SK-N-SH treated with all-trans-retinoic acid at 6 μM for 48 hours (cell line): ENCODE measurements around the gene SEL1L.

Experiments used
- ATAC-seq: fragments of 200-7000 bp; cut with Tn5 transposase; 3 replicates; pipeline ENCODE4 v1.9.1; 2020; ENCODE audit warnings: mild to moderate bottlenecking, moderate library complexity
- ARNTL ChIP-seq: fragments of 450-650 bp; formaldehyde crosslinking; IDR thresholded peaks from 2 replicates; pipeline ENCODE4 v1.5.0; 2020; ENCODE audit warnings: low read depth, mild to moderate bottlenecking, moderate library complexity, borderline replicate concordance
- BACH2 ChIP-seq: fragments of 250-450 bp; sonication (Bioruptor Pico); IDR thresholded peaks from 2 replicates; pipeline ENCODE4 v1.9.0; 2021; ENCODE audit warnings: mild to moderate bottlenecking, borderline replicate concordance
- CREB5 ChIP-seq: fragments of 250-450 bp; sonication (Bioruptor Pico); IDR thresholded peaks from 2 replicates; pipeline ENCODE4 v1.5.1; 2020; ENCODE audit warnings: low read depth, mild to moderate bottlenecking, moderate library complexity
- CSDC2 ChIP-seq: fragments of 250-450 bp; sonication (Bioruptor Pico); IDR thresholded peaks from 2 replicates; pipeline ENCODE4 v1.5.0; 2020; ENCODE audit warnings: mild to moderate bottlenecking, moderate library complexity
- ESRRG ChIP-seq: fragments of 250-450 bp; sonication (Bioruptor Pico); IDR thresholded peaks from 2 replicates; pipeline ENCODE4 v1.6.1; 2021; ENCODE audit warnings: mild to moderate bottlenecking
- GLIS3 ChIP-seq: fragments of 250-450 bp; sonication (Bioruptor Pico); IDR thresholded peaks from 2 replicates; pipeline ENCODE4 v1.5.0; 2020; ENCODE audit warnings: mild to moderate bottlenecking, moderate library complexity
- ISL1 ChIP-seq: fragments of 250-450 bp; sonication (Bioruptor Pico); IDR thresholded peaks from 2 replicates; pipeline ENCODE4 v2.1.2; 2022; ENCODE audit warnings: mild to moderate bottlenecking, moderate library complexity
- OSR1 ChIP-seq: fragments of 250-450 bp; sonication (Bioruptor Pico); IDR thresholded peaks from 2 replicates; pipeline ENCODE4 v1.8.0; 2022; ENCODE audit warnings: moderate library complexity, mild to moderate bottlenecking, inconsistent platforms
- PPARA ChIP-seq: fragments of 250-450 bp; sonication (Bioruptor Pico); IDR thresholded peaks from 2 replicates; pipeline ENCODE4 v1.5.0; 2020; ENCODE audit warnings: mild to moderate bottlenecking, borderline replicate concordance
- RARB ChIP-seq: fragments of 250-450 bp; sonication (Bioruptor Pico); IDR thresholded peaks from 2 replicates; pipeline ENCODE4 v1.8.0; 2021; ENCODE audit warnings: mild to moderate bottlenecking, moderate library complexity
- SNAI2 ChIP-seq: fragments of 250-450 bp; sonication (Bioruptor Pico); IDR thresholded peaks from 2 replicates; pipeline ENCODE4 v1.5.0; 2020; ENCODE audit warnings: mild to moderate bottlenecking, moderate library complexity
- TCF4 ChIP-seq: fragments of 250-450 bp; sonication (Bioruptor Pico); IDR thresholded peaks from 2 replicates; pipeline ENCODE4 v1.8.0; 2021; ENCODE audit warnings: mild to moderate bottlenecking, moderate library complexity, borderline replicate concordance
- TOX ChIP-seq: fragments of 250-450 bp; sonication (Bioruptor Pico); IDR thresholded peaks from 2 replicates; pipeline ENCODE4 v1.8.0; 2021; ENCODE audit warnings: mild to moderate bottlenecking, moderate library complexity, borderline replicate concordance
- TSHZ2 ChIP-seq: fragments of 250-450 bp; sonication (Bioruptor Pico); IDR thresholded peaks from 2 replicates; pipeline ENCODE4 v1.5.0; 2020; ENCODE audit warnings: mild to moderate bottlenecking, moderate library complexity
- ZC3H10 ChIP-seq: fragments of 250-450 bp; sonication (Bioruptor Pico); IDR thresholded peaks from 2 replicates; pipeline ENCODE4 v1.5.1; 2021; ENCODE audit warnings: mild to moderate bottlenecking, moderate library complexity
- ZFP3 ChIP-seq: fragments of 250-450 bp; sonication (Bioruptor Pico); IDR thresholded peaks from 2 replicates; pipeline ENCODE4 v1.5.0; 2020; ENCODE audit warnings: mild to moderate bottlenecking, moderate library complexity
- ZFP30 ChIP-seq: fragments of 450-650 bp; formaldehyde crosslinking; IDR thresholded peaks from 2 replicates; pipeline ENCODE4 v1.5.0; 2022; ENCODE audit warnings: mild to moderate bottlenecking, moderate library complexity
- ZNF70 ChIP-seq: fragments of 450-650 bp; formaldehyde crosslinking; IDR thresholded peaks from 2 replicates; pipeline ENCODE4 v1.5.0; 2020; ENCODE audit warnings: mild to moderate bottlenecking, moderate library complexity
- ZNF8 ChIP-seq: fragments of 450-650 bp; formaldehyde crosslinking; IDR thresholded peaks from 2 replicates; pipeline ENCODE4 v1.5.0; 2020; ENCODE audit warnings: mild to moderate bottlenecking, moderate library complexity
- TF ChIP-seq, protein P1 (sequence below): fragments of 250-450 bp; sonication (Bioruptor Pico); IDR thresholded peaks from 2 replicates; pipeline ENCODE4 v1.8.0; 2021; ENCODE audit warnings: low read depth, mild to moderate bottlenecking, moderate library complexity, borderline replicate concordance
- TF ChIP-seq, protein P2 (sequence below): fragments of 250-450 bp; sonication (Bioruptor Pico); IDR thresholded peaks from 2 replicates; pipeline ENCODE4 v1.8.0; 2020; ENCODE audit warnings: mild to moderate bottlenecking, moderate library complexity, borderline replicate concordance
- TF ChIP-seq, protein P3 (sequence below): fragments of 250-450 bp; sonication (Bioruptor Pico); IDR thresholded peaks from 2 replicates; pipeline ENCODE4 v1.5.1; 2021; ENCODE audit warnings: mild to moderate bottlenecking, moderate library complexity

Gene SEL1L

GRCh38 chr14:81535396-81536164 is 1.9 kb upstream of the SEL1L start:
- ATAC-seq, result no peak
- TF ChIP-seq TCF4 (CRISPR knock-in tag) (no peak), ZFP3 (no peak), RARB (no peak), ZC3H10 (CRISPR knock-in tag) (no peak), ZNF8 (no peak), CREB5 (no peak), ZFP30 (CRISPR knock-in tag) (no peak), SNAI2 (CRISPR knock-in tag) (no peak), CSDC2 (CRISPR knock-in tag) (no peak)

DNA sequence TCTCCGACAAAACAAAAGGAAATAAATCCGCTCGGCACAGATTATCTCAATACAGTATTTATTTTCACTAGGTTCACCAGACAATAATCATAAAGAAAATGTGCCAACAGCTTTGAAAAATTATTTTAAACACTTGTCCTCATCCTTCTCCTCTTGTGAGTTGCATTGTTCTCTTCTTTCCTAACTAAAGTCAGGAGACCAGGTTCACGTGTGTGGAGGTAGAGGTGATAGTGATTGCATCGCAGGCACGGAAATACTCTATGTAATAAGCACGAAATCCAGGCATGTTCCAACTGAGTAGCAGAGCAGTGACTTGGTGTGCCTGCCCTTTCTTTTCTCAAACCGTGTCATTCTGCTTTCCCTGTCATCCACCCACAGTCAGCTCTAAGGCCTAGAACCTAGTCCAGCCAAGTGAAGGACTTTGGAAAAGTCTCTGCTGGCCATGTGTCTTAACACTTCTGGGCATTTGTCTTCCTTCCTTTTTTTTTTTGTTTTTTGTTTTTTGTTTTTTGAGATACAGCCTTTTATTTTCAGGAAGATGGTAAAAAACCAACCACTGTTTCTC is 939 bp upstream of the SEL1L start:
- TF ChIP-seq ZFP3 (no peak), PPARA (CRISPR knock-in tag) (no peak), ISL1 (CRISPR knock-in tag) (no peak), GLIS3 (no peak), CSDC2 (CRISPR knock-in tag) (no peak), RARB (no peak), ZNF70 (CRISPR knock-in tag) (no peak), TOX (CRISPR knock-in tag) (no peak), ZNF8 (no peak), OSR1 (CRISPR knock-in tag) (no peak), ZC3H10 (CRISPR knock-in tag) (no peak), TSHZ2 (CRISPR knock-in tag) (no peak), SNAI2 (CRISPR knock-in tag) (no peak), ARNTL (CRISPR knock-in tag) (no peak), BACH2 (no peak), ESRRG (CRISPR knock-in tag) (no peak)
- TF ChIP-seq, protein P1, sequence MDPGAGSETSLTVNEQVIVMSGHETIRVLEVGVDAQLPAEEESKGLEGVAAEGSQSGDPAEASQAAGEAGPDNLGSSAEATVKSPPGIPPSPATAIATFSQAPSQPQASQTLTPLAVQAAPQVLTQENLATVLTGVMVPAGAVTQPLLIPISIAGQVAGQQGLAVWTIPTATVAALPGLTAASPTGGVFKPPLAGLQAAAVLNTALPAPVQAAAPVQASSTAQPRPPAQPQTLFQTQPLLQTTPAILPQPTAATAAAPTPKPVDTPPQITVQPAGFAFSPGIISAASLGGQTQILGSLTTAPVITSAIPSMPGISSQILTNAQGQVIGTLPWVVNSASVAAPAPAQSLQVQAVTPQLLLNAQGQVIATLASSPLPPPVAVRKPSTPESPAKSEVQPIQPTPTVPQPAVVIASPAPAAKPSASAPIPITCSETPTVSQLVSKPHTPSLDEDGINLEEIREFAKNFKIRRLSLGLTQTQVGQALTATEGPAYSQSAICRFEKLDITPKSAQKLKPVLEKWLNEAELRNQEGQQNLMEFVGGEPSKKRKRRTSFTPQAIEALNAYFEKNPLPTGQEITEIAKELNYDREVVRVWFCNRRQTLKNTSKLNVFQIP (CRISPR knock-in tag), result no peak
- TF ChIP-seq, protein P2, sequence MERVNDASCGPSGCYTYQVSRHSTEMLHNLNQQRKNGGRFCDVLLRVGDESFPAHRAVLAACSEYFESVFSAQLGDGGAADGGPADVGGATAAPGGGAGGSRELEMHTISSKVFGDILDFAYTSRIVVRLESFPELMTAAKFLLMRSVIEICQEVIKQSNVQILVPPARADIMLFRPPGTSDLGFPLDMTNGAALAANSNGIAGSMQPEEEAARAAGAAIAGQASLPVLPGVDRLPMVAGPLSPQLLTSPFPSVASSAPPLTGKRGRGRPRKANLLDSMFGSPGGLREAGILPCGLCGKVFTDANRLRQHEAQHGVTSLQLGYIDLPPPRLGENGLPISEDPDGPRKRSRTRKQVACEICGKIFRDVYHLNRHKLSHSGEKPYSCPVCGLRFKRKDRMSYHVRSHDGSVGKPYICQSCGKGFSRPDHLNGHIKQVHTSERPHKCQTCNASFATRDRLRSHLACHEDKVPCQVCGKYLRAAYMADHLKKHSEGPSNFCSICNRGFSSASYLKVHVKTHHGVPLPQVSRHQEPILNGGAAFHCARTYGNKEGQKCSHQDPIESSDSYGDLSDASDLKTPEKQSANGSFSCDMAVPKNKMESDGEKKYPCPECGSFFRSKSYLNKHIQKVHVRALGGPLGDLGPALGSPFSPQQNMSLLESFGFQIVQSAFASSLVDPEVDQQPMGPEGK, result no peak
- TF ChIP-seq, all 23 proteins: peak for 0

DNA sequence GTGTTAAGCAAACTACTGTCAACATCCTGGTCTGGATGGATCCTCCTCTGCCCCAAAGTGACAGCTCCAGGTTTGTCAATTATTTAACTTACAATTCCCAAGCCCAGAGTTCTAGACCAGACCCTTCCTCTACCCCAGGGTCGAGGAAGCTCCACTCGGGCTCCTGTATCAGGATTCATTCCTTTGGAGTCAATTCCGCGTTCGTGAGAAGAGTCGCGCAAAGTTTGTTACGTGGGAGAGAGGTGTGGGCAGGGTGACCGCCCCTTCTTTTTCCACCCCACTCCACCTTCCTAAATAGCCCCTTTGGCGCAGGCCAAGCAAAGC is 479 bp downstream of the SEL1L start:
- ATAC-seq, result no peak; the same call in 2 of the 3 replicates

More for the DNA sequence above, 939 bp upstream of the SEL1L start:
- no peak for ATAC-seq

More for the DNA sequence above, 479 bp downstream of the SEL1L start:
- TF ChIP-seq, protein P3, sequence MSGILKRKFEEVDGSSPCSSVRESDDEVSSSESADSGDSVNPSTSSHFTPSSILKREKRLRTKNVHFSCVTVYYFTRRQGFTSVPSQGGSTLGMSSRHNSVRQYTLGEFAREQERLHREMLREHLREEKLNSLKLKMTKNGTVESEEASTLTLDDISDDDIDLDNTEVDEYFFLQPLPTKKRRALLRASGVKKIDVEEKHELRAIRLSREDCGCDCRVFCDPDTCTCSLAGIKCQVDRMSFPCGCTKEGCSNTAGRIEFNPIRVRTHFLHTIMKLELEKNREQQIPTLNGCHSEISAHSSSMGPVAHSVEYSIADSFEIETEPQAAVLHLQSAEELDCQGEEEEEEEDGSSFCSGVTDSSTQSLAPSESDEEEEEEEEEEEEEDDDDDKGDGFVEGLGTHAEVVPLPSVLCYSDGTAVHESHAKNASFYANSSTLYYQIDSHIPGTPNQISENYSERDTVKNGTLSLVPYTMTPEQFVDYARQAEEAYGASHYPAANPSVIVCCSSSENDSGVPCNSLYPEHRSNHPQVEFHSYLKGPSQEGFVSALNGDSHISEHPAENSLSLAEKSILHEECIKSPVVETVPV (CRISPR knock-in tag), result no peak
- TF ChIP-seq GLIS3 (no peak), ISL1 (CRISPR knock-in tag) (no peak), ZNF8 (no peak), ARNTL (CRISPR knock-in tag) (no peak), OSR1 (CRISPR knock-in tag) (no peak), CREB5 (no peak), SNAI2 (CRISPR knock-in tag) (no peak), ZFP30 (CRISPR knock-in tag) (no peak), ZC3H10 (CRISPR knock-in tag) (no peak), ESRRG (CRISPR knock-in tag) (no peak), RARB (no peak), TOX (CRISPR knock-in tag) (no peak), PPARA (CRISPR knock-in tag) (no peak)
- TF ChIP-seq, protein P2, result no peak
- TF ChIP-seq, all 23 proteins: peak for 0
